Colon (tissue), 2 donors: ENCODE results near the gene UQCR11.

ENCODE experiments used
- FAIRE-seq: peaks from 2 replicates; lab custom pipeline; 2012; peaks lifted over from hg19 to GRCh38; lab: Jason Lieb, UNC
- donor health status: control.
- donor health status: control.

The UQCR11 gene

DNA sequence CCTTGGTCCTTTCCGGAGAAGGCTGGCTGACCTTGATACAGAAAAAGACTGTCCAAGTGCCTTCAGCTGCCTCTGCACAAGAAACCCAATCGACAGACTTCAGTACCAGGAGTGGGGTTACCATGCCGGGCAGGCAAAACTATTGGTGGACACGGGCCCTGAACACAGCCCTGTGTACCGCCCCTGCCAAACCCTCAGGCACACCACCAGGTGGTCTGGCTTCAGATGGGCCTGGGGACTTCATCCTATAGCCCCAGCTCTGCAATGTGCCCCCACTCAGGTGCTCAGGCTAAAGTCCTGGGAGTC lies 29.6 kb upstream of the UQCR11 start:
- no peak for FAIRE-seq

DNA sequence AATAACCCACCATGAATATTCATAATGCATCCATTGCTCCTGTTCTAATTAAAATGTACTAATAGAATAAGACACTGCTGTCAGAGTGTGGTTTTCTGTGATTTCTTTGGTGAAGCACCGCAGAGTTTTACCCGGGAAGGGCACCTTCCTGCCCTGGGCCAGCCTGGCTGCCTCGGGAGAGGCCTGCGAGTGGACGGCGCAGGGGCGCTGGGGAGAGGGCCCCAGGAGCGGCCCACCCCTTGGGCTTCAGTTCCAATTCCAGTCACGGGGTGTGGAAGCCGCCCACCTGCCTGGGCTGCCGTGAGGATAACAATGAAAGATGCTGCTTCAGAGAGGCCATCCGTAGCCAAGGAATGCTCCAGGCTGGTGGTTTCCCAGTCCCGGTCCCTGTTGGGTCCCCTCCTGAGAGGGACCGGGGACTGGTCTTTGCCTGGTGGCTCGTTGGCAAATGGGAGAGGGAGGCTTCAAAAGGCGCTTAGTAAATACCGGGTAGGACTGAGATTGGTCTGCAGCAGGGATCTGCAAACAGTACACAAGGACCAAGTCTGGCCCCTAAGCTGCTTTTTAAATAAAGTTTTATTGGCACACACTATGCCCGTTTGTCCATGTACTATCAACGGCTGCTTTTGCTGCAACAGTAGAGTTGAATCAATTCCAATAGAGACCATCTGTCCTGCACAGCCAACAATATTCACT lies 29.1 kb upstream of the UQCR11 start:
- no peak for FAIRE-seq

DNA sequence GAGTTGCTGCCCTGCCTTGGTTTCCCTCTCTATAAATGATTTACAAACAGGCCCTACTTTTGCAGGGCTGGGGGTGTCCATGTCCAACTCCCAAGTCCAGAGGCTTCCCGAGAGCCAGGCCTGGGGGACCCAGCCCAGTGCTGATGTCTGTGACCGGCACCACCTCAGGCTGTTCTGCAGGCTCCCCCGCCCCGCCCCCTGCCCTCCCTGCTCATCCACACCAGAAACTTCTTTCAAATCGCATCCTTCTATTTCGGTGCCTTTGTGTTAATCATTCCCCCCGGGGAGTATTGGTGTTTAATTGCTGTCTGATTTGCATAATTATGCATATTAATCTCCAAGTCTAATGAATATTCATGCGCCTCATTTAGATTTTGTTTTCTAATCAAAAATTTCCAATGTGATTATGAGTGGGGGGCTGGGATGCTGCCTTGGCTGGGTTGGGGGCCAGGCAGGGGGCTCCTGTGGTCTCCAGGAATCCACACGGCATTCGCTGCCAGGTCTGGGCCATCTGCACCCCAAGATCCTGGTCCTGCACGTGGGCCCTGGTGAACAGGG lies 28.1 kb upstream of the UQCR11 start:
- FAIRE-seq, result no peak

DNA sequence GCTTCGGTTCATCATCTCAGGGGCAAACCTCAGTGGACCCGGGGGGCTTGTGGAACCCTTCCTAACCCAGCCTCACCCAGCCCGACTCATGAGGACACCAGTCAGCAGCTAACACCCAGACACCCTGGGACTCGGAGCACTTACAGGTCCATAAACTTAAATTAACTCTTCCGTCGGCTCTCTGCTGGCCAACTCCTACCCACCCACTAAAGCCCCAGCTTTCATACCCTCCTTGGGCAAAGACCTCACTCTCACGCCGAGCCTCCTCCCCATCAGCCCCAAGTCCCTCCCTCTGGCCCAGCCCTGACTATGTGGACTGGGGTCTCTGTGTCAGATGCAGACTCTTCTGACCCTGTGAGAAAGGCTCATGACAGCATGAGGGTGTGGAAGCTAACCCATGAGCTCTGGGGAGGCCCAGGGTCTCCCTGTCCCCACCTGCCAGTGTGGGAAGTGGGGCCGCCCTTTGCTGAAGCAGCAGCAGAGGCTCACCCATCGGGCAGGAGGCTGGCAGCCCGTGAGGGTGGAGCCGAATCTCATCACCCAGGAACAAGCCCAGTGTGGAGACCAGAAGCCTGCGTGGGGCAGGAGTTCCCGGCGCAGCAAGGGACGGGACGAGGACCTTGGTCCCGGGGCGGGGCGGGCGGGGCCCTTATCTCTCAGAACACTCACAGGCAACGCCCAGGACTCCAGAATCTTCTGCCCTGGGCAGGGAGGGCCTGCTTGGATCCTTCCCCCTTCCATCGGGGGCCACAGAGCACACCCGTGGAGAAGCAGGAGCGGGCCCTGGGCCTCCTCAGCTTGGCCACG lies 27.4 kb upstream of the UQCR11 start:
- FAIRE-seq, result no peak

DNA sequence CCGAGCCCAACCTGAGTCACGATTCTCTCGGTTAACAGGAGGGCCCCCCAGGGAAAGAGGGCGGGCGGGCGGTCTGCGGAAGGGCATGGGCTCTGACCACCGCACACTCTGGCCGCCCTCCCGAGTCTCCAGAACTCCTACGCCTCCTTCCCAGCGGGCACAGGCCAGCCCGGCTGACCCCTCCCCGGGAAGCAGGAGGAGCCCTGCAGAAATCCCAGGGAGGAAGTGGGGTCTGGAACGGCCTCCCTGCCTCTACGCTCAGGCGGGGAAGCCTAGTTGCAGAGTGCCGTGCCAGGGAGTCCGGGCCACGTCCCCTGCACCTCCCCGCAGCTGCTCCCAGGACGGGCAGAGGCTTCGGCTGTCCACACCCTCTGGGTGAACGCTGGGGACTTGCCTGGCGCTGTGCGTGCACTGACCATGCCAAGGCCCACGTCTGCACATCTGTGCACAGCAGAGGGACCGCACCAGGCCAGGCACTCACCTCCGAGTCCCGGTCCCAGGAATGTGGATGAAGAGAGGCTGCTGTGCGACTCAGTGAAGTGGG lies 26.4 kb upstream of the UQCR11 start:
- no peak for FAIRE-seq

DNA sequence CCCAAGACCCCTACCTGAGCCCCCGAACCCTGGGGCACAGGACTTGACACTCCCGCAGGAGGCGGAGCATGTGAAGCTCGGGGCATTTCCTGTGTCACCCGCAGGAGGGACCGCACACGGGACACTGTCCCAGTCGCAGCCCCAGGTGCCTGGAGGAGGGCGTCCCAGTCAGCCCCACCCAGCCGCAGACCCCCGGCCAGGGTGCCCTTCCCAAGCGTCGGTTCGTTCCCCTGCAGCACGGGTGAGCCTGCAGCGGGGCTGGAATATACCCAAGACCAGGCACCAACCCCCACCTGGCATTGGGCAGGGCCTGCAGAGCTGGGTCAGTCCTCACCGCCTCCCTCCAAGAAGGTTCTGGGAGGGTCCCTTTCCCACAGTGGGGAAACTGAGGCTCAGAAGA lies 25.5 kb upstream of the UQCR11 start:
- FAIRE-seq, result no peak

DNA sequence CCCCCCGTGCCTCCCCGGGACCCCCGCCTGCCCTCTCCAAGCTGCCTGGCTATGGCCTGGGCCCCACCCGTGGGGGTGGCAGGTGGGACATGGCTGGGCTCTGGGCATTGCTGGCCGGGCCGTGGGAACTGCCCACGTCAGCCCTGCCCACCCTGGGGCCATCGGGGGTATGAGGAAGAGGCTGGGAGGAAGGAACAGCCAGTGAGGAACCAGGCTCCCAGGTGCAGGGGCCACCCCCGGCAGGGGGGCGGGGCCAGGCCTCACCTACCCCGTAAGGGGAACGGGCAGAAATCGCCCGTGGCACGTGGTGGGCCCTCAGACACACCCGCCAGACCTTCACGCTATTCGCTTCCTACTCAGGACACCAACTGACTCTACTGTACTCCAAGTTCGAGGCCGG lies 24.8 kb upstream of the UQCR11 start:
- FAIRE-seq, result no peak

DNA sequence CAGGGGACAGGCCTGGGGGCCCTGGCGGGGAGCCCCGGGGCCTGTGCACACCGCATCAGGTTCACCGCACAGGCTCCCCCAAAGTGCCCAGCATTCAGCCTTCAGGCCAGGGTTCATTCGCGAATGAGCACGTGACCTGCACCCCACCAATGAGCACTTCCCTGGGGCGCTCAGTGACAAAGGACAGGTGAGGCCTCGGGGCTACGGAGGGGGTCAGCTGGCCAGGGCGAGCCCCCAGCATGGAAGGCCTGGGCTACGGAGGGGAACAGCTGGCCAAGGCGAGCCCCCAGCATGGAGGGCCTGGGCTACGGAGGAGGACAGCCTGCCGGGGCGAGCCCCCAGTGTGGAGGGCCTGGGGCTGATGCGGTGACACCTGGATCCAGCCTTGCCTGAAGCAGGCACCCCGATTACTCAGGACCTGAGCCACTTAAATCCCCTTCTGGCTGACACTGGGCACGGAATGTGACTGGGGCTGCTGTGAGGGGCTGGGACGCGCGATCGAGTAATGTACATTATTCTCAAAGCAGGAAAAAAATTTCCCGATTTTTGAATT lies 24.1 kb upstream of the UQCR11 start:
- FAIRE-seq, result no peak

DNA sequence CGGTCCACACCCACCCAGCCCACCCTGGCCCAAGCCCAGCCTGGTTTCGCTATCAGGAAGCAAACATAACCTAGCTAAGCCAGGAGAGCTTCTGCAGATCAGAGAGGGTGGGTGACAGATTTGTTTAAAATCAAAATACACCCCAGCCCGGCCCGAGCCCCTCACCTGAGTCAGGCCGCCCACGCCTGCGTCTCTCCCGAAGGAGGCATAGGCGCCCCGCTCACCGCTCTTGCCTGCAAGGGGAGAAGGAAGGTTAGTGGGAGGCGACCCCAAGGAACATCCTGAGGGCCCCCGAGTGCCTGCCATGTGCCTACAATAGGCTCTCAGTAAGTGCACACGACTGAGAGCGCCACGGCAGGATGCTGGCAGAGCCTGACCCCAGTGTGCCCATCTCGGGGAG lies 21.9 kb upstream of the UQCR11 start:
- no peak for FAIRE-seq

DNA sequence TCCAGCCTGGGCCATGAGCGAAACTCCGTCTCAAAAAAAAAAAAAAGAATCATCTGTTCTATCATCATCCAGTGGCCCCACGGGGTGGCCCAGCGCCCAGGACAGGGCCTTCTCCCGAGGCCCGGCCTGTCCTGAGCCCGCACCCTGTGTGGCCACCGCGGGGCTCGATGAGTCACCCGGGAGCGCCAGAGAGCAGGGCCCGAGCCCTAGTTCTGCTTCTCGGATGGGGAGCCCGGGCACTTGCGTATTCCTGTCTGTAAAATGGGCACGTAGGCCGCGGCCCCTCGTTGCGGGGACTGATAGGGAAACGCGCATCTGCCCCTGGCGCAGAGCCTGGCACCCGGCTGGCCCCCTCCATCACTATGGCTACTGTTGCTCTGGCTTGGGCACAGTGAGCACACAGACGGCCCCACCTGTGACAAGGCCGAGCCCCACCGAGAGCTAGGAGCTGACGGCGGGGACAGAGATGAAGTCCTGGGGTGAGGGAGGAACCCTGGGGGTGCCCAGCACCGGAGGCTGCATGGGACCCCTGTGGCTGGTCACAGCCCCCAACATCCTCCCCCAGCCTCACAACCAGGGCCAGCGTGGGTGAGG lies 21.3 kb upstream of the UQCR11 start:
- FAIRE-seq, result no peak

DNA sequence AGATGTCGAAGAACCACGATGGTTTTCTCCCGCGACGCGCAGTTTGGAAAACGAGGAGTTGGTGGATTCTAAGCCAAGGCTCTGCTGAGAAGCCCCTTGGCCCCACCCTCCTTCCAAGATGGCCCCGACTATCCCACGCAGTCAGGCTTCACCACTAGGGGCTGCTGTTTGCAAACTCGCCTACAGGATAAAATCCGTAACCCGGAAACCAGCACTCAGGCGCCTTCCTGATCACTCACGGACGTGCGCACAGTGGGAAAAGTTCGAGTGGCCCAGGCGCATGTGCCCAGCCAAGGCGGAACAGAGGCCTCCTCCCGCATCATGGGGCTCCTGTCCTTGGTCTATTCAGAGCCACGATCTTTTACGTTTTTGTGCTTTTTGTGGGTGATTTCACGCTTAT lies 19.2 kb upstream of the UQCR11 start:
- no peak for FAIRE-seq

DNA sequence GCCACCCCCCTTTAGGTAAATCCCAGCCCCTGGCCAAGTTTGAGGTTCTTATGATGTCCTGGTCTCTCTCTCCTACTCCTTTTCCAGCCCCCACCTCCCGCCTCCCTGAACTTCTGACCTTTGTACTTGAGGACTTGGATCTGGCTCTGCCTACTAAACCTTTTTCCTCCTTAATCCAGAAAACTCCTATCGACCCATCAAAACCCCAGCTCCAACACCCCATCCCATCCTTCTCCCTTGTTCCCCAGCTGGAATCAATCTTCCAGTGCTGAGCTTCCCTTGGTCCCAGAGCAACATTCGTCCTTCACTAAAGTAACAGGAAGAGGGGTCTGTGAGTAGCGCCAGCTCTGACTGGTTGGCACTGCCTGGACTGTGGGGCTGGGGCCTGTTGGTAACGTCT lies 17.3 kb upstream of the UQCR11 start:
- FAIRE-seq, result no peak

DNA sequence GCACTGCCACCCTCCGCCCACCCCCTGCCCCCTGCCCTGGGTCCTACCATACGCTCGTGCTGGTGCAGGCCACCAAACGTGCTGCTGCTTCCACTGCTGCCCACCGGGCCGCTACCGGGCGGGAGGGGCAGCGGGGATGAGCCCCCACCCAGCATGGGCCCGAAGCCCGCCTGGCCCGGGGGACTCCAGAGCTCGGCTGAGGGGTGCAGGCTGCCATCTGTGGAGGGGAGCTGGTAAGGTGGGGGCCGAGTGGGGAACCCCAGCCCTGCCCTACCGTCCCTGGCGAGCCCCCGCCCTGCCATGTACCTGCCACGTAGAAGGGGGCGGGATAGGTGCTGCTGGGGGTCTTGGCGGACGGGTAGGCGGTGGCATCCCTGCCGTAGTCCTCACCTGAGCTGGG lies 16.7 kb upstream of the UQCR11 start:
- FAIRE-seq, result no peak

DNA sequence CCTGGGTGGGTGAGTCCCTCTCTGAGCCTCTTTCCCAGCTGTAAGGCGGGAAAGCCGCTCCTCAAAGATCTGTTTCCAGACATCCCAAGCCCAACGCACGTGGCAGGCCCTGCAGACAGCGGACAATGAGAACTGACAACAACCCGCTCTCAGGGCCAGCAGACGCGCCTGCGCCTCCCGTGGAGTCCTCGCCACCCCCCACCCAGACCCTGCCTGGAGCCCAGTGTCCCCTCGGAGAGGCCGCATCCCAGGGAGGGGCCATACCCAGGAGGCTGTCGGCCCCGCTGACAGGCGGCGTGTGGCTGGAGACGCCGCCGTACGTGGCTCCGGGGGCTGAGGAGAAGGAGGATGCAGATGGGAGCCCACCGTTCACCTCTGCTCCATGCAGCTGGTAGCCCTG lies 16.3 kb upstream of the UQCR11 start:
- FAIRE-seq, result no peak

DNA sequence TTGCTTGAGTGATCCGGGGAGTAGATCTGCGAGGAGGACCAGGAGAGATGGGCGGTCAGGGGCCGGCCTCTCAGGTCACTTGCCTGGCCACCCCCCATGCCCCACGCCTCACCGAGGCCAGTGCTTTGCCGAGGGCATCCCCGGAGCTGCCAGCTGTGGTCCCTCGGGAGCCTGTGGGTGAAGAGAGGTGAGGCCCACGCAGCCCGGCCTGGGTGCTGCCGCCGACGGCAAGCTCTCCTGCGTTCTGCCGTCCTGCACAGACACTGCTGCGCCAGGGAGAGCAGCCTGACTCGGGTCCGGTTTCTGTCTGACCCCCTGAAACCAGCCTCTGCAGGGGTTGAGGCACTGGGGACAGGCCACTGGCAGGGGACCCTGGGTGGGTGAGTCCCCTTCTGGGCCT lies 15.8 kb upstream of the UQCR11 start:
- no peak for FAIRE-seq

DNA sequence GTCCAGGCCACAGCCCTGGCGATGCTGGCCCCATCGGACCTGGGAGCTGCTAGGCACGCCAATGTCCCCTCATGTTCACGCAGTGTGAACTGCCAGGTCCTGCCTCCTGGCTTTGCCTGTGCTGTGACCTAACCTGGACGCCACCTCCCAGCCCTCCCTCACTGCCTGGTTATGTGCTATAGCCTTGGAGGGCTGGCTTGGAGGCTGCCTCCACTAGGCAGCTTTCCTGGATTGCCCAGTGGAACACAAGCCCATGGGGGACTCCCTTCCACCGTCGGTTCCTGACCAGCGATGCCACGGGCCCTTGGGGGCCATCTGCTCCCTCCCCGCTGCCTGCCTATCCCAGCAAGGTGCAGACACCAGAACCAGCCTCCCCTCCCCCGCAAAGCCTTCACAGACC lies 15.2 kb upstream of the UQCR11 start:
- no peak for FAIRE-seq

DNA sequence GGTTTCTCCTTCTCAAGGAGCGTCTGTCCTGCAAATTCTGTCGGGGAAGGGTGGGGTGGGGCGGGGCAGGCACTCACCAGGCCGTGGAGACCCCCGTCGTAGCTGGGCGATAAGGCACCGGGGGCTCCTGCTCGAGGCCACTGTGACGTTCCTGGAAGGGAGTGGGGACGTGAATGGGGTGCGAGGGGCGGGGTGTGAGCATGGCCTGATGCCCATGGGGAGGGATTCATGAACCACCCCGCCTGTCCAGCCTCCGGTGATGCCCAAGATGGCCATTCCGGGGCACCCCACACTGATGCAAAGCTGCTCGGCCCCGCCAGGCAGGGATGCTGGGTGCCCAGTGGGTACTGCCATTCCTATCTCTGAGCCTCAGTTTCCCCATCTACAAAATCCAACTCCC lies 14.4 kb upstream of the UQCR11 start:
- no peak for FAIRE-seq

DNA sequence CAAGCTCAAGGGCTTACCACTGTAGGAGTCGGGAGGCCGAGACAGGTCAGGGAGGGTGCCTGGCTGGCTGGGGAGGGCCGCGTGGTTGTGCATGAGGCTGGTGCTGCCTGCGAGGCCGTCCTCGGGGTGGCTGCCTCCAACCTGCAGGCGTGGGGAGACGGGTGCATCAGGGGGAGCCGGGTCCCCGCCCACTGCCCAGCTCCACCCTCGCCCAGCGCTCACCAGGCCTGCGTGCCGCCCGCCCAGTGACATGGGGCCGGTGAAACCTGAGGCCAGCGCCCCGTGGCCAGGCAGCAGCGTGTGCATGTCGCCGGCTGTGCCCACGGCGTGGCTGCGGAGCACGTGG lies 13.8 kb upstream of the UQCR11 start:
- FAIRE-seq, result no peak

DNA sequence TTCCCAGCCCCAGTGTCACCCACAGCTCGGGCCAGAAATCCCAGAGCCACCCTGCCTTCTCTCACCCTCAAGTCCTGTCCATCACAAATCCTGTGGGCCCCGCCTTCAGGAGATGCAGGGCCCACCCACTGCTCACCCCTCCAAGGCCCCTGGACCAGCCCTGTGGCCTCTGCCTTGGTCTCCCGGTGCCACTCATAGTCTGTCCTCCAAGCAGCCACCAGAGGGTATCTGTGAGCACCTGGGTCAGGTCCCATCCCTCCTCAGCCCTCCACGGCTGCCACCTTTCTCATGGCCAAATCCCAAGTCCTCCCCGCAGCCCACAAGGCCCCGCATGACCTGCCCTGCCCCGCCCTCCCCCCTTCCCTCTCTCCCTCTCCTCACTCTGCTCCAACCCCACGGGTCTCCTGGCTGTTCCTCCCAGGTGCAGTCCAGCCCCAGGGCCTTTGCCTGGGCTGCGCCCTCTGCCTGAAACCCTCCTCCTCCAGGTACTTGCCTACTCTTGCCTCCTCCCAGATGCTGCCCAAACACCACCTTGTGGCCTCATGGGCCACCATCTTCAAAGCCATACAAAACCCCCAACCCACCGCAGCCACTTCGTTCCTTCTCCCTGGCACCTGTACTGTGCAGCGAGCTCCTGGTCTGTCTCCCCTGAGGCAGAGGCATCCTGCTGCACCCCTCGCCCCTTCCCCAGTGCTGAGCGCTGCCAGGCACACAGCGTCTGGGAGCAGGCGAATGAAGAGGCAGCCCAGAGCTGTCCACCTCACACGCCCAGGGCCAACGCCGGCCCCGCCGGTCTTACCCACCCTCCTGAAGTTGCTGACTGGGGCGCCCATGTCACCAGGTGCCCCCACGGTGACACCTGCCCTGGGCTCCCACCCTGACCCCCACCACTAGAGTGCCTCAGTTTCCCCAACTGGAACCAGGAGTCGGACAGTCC lies 13.2 kb upstream of the UQCR11 start:
- no peak for FAIRE-seq

DNA sequence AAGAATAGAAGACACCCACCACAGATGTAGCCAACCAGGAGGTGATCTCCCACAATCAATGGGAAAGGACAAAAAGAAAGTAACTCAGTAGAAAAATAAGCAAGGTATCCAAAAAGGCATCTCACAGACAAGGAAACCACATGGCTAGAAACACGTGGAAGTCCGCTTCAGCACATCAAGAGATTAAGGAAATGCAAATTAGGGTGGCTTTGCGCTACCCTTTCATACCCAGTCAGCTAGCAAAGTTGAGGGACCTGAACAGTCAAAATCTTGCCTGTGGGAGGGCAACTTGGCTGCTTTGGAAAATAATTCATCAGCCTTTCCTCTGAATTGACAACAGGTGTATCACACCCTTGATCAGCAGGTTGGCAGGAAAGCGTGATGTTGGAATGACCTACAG lies 11.6 kb upstream of the UQCR11 start:
- FAIRE-seq, result no peak

DNA sequence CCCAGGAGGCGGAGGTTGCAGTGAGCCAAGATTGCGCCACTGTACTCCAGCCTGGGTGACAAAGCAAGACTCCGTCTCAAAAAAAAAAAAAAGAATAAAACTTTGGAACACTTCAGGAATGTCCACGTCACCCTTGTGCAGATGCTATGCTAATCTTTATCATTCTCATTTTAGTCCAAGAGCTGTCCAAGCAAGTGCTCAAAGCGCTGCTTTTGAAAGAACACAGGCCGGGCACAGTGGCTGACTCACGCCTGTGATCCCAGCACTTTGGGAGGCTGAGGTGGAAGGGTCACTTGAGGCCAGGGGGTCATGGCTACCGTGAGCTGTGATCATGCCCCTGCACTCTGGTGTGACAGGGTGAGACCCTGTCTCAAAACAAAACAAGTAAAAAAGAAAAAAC lies 11.1 kb upstream of the UQCR11 start:
- FAIRE-seq, result no peak
